Fibroblast of lung (primary cell): Measurements from ENCODE around the gene APOA4. TPM values are rescaled to one million over a fixed set of nuclear protein-coding genes. Genes with fewer than 3 reads are reported as not detected.

Experiments
- DNase-seq, 2 donors: peaks; one replicate each; pipeline versions ENCODE4 v3.0.0 to v3.0.0-alpha.2; 2010; ENCODE audit warnings: low read depth in 2 of 2
- H2AFZ ChIP-seq: 2 replicates; pipeline ENCODE4 v1.5.1; 2012; ENCODE audit warnings: low read length, control low read depth, inconsistent platforms
- H3K27ac ChIP-seq: 2 replicates; pipeline ENCODE4 v1.5.1; 2011; ENCODE audit warnings: low read length, control low read depth; ENCODE audit not compliant: insufficient read depth
- H3K27me3 ChIP-seq: 2 replicates; pipeline ENCODE4 v1.5.1; 2011; ENCODE audit warnings: mild to moderate bottlenecking, low read length; ENCODE audit not compliant: control insufficient read depth, insufficient read depth
- H3K36me3 ChIP-seq: 2 replicates; pipeline ENCODE4 v1.5.1; 2011; ENCODE audit warnings: low read length; ENCODE audit not compliant: control insufficient read depth, insufficient read depth
- H3K4me1 ChIP-seq: 2 replicates; pipeline ENCODE4 v1.5.1; 2011; ENCODE audit warnings: low read length; ENCODE audit not compliant: control insufficient read depth, insufficient read depth; ENCODE audit errors: extremely low read depth
- H3K4me2 ChIP-seq: 2 replicates; pipeline ENCODE4 v1.5.1; 2011; ENCODE audit warnings: low read length, control low read depth; ENCODE audit not compliant: insufficient read depth; ENCODE audit errors: extremely low read depth
- H3K4me3 ChIP-seq, 4 experiments: fragments of 200-600 bp in 1 of 4; sonication (generic) in 1 of 4; replicated peaks in 1 of 4; 2 replicates each; pipeline ENCODE4 v1.5.1; 2011 to 2016; ENCODE audit warnings: low read length in 4 of 4, low read depth in 3 of 4, mild to moderate bottlenecking in 3 of 4, control low read depth in 2 of 4, inconsistent platforms in 1 of 4, mixed read lengths in 1 of 4; ENCODE audit not compliant: insufficient read depth in 1 of 4; ENCODE audit errors: control extremely low read depth in 1 of 4
- H3K79me2 ChIP-seq: 2 replicates; pipeline ENCODE4 v1.5.1; 2012; ENCODE audit warnings: mild to moderate bottlenecking, low read length, inconsistent platforms; ENCODE audit not compliant: control insufficient read depth, insufficient read depth
- H3K9ac ChIP-seq: 2 replicates; pipeline ENCODE4 v1.5.1; 2011; ENCODE audit warnings: mild to moderate bottlenecking, low read length, control low read depth; ENCODE audit not compliant: insufficient read depth
- H3K9me3 ChIP-seq: 2 replicates; pipeline ENCODE4 v1.5.1; 2012; ENCODE audit warnings: low read depth, low read length; ENCODE audit not compliant: control insufficient read depth, insufficient read depth
- H4K20me1 ChIP-seq: 2 replicates; pipeline ENCODE4 v1.5.1; 2011; ENCODE audit warnings: low read length; ENCODE audit not compliant: control insufficient read depth, insufficient read depth; ENCODE audit errors: extremely low read depth
- CTCF ChIP-seq, 2 donors: IDR thresholded peaks in 1 of 2; conservative IDR thresholded peaks in 1 of 2; 1 replicate in 1 of 2; 2 replicates in 1 of 2; pipeline ENCODE4 v1.5.1; 2011 to 2012; ENCODE audit warnings: low read length in 2 of 2, control low read depth in 1 of 2, inconsistent platforms in 1 of 2, low read depth in 1 of 2, mild to moderate bottlenecking in 1 of 2
- EZH2 ChIP-seq: IDR thresholded peaks from 2 replicates; pipeline ENCODE4 v1.5.1; 2012; ENCODE audit warnings: low read length, control low read depth, mild to moderate bottlenecking; ENCODE audit errors: missing control alignments
- polyA plus RNA-seq, 2 donors: library from polyadenylated mRNA; depleted of rRNA in 1 of 2; stranded (reverse) in 1 of 2; unstranded in 1 of 2; fragments of >200 nt; gene quantifications; 2 replicates each; pipeline ENCODE4 v1.2.1, GENCODE V29; 2011 to 2012; ENCODE audit warnings: missing spikeins in 1 of 2
- total RNA-seq: library from RNA; depleted of rRNA; stranded (reverse); fragments of >200 nt; gene quantifications from 2 replicates; pipeline ENCODE4 v1.2.1, GENCODE V29; 2014

The APOA4 gene
- total and polyA plus RNA-seq, 2 donors (not counting 1 experiment from before 2014, with no cell fraction given) = not detected

- H3K4me1 ChIP-seq = peaks cover 2% of the 10 kb centered on the region
Observed at GRCh38 chr11:116860303-116860702, 37.2 kb upstream of the APOA4 start.

GRCh38 chr11:116859175-116859574 is 36.1 kb upstream of the APOA4 start:
- H3K9me3 ChIP-seq = no peaks in the 10 kb centered on the region
- H3K9ac ChIP-seq = no peak overlapping the region
- H3K27ac ChIP-seq = no peak overlapping the region
- H3K79me2 ChIP-seq = no peaks in the 10 kb centered on the region
- peaks cover 5% of the 10 kb centered on the region for H3K4me1 ChIP-seq
- H3K4me2 ChIP-seq = no peak overlapping the region
- H2AFZ ChIP-seq = no peak overlapping the region
- H3K4me3 ChIP-seq = no peak overlapping the region
- no peak for TF ChIP-seq CTCF (conservative IDR thresholded peaks at IDR 0.05 in 1 of 2, IDR thresholded peaks at IDR 0.05 in 1 of 2; ENCODE audit: low read depth in 1 of 2, low read length in 2 of 2)
- TF ChIP-seq EZH2 = no peak
- peaks cover 15% of the 10 kb centered on the region for H3K36me3 ChIP-seq
- no peaks in the 10 kb centered on the region for H4K20me1 ChIP-seq
- no peaks in the 10 kb centered on the region for H3K27me3 ChIP-seq
- no peak for DNase-seq

More at GRCh38 chr11:116860303-116860702, 37.2 kb upstream of the APOA4 start:
- Histone ChIP-seq H3K4me3 (no peak overlapping the region), H3K9me3 (no peaks in the 10 kb centered on the region), H3K27ac (no peak overlapping the region), H3K9ac (no peak overlapping the region), H3K79me2 (no peaks in the 10 kb centered on the region), H3K4me2 (no peak overlapping the region), H2AFZ (no peak overlapping the region), H3K36me3 (peaks cover 15% of the 10 kb centered on the region), H3K27me3 (no peaks in the 10 kb centered on the region), H4K20me1 (no peaks in the 10 kb centered on the region)
- DNase-seq = no peak
- no peak for TF ChIP-seq CTCF (conservative IDR thresholded peaks at IDR 0.05 in 1 of 2, IDR thresholded peaks at IDR 0.05 in 1 of 2; ENCODE audit: low read depth in 1 of 2, low read length in 2 of 2)
- no peak for TF ChIP-seq EZH2

GRCh38 chr11:116857936-116858335 is 34.8 kb upstream of the APOA4 start:
- H3K9me3 ChIP-seq = no peaks in the 10 kb centered on the region
- peak in 1 of 2 donors; percentile 43 for DNase-seq
- no peak overlapping the region for H2AFZ ChIP-seq
- TF ChIP-seq EZH2 (no peak), CTCF (conservative IDR thresholded peaks at IDR 0.05 in 1 of 2, IDR thresholded peaks at IDR 0.05 in 1 of 2; ENCODE audit: low read depth in 1 of 2, low read length in 2 of 2) (no peak)
- H3K27ac ChIP-seq = no peak overlapping the region
- no peaks in the 10 kb centered on the region for H4K20me1 ChIP-seq
- no peaks in the 10 kb centered on the region for H3K27me3 ChIP-seq
- H3K4me1 ChIP-seq = peaks cover 14% of the 10 kb centered on the region
- no peak overlapping the region for H3K4me2 ChIP-seq
- H3K4me3 ChIP-seq = no peak overlapping the region
- H3K9ac ChIP-seq = no peak overlapping the region
- no peaks in the 10 kb centered on the region for H3K79me2 ChIP-seq
- H3K36me3 ChIP-seq = peaks cover 15% of the 10 kb centered on the region
